GM18517 (cell line): ENCODE data around the gene PSD4.
A peak's percentile ranks its signal among the peaks of the same experiment; 100 is the strongest.

Source experiments
- ATAC-seq: cut with Tn5 transposase; IDR thresholded peaks from one replicate; pipeline ENCODE4 v1.9.1; 2021; ENCODE audit warnings: mild to moderate bottlenecking, moderate library complexity; ENCODE audit not compliant: unreplicated experiment

Gene PSD4

GRCh38 chr2:113183264-113183663 lies 9.5 kb downstream of the PSD4 start:
- ATAC-seq: no peak

GRCh38 chr2:113183703-113184102 lies 9.9 kb downstream of the PSD4 start:
- no peak for ATAC-seq

- no peak for ATAC-seq
These were observed 10.9 kb downstream of the PSD4 start for GRCh38 chr2:113184531-113185230.

- ATAC-seq: no peak
These were observed 12.1 kb downstream of the PSD4 start for GRCh38 chr2:113185664-113186432.

- ATAC-seq: no peak
These were observed 12.6 kb downstream of the PSD4 start for GRCh38 chr2:113186433-113186796.

- ATAC-seq: no peak
These were observed 14.0 kb downstream of the PSD4 start for GRCh38 chr2:113187771-113188170.

GRCh38 chr2:113190871-113191270 lies 17.1 kb downstream of the PSD4 start:
- no peak for ATAC-seq

- ATAC-seq: no peak
These were observed 18.8 kb downstream of the PSD4 start for GRCh38 chr2:113192459-113193100.

GRCh38 chr2:113195923-113196501 lies 22.2 kb downstream of the PSD4 start:
- ATAC-seq: no peak

GRCh38 chr2:113196839-113197238 lies 23.1 kb downstream of the PSD4 start:
- no peak for ATAC-seq

GRCh38 chr2:113197347-113198047 lies 23.7 kb downstream of the PSD4 start:
- ATAC-seq: no peak

GRCh38 chr2:113198048-113198789 lies 24.4 kb downstream of the PSD4 start:
- no peak for ATAC-seq

- peak; percentile 54 for ATAC-seq
These were observed 25.2 kb downstream of the PSD4 start for GRCh38 chr2:113198790-113199612.

- ATAC-seq: no peak
These were observed 26.5 kb downstream of the PSD4 start for GRCh38 chr2:113200236-113200635.

GRCh38 chr2:113200736-113201490 lies 27.1 kb downstream of the PSD4 start:
- no peak for ATAC-seq

- no peak for ATAC-seq
These were observed 27.9 kb downstream of the PSD4 start for GRCh38 chr2:113201496-113202304.

GRCh38 chr2:113202305-113203216 lies 28.8 kb downstream of the PSD4 start:
- ATAC-seq: no peak
